Sigmoid colon (tissue), 7 donors: ENCODE measurements around the gene POC5. TPM values are rescaled to one million over a fixed set of nuclear protein-coding genes. Genes with fewer than 3 reads are reported as not detected.

Source experiments
- DNase-seq: peaks from one replicate; pipeline ENCODE4 v3.0.0-alpha.2; 2019
- H3K27ac ChIP-seq, 4 donors: fragments of 200-600 bp; sonication (generic); one replicate each; pipeline ENCODE4 v1.5.1; 2016 to 2019; ENCODE audit warnings: mild to moderate bottlenecking in 1 of 4
- H3K27me3 ChIP-seq, 3 donors: fragments of 200-600 bp; sonication (generic); one replicate each; pipeline ENCODE4 v1.5.1; 2019; ENCODE audit warnings: mild to moderate bottlenecking in 1 of 3
- H3K36me3 ChIP-seq, 4 donors: fragments of 200-600 bp; sonication (generic); one replicate each; pipeline ENCODE4 v1.5.1; 2016 to 2019
- H3K4me1 ChIP-seq, 4 donors: fragments of 200-600 bp; sonication (generic); one replicate each; pipeline ENCODE4 v1.5.1; 2017 to 2019
- H3K4me3 ChIP-seq, 4 donors: fragments of 200-600 bp; sonication (generic); one replicate each; pipeline ENCODE4 v1.5.1; 2017 to 2019; ENCODE audit warnings: mild to moderate bottlenecking in 2 of 4, moderate library complexity in 1 of 4
- H3K9me3 ChIP-seq, 4 donors: fragments of 200-600 bp in 3 of 4; sonication (generic) in 3 of 4; one replicate each; pipeline versions ENCODE4 v1.5.1 to v1.6.1; 2013 to 2019
- EP300 ChIP-seq, 4 donors: sonication (generic); formaldehyde crosslinking; IDR thresholded peaks; one replicate each; pipeline ENCODE4 v1.6.1; 2017; ENCODE audit warnings: antibody characterized with exemption in 4 of 4
- POLR2A ChIP-seq, 2 donors: fragments of 450-650 bp; IDR thresholded peaks; one replicate each; pipeline ENCODE4 v1.6.1; 2016; ENCODE audit warnings: antibody characterized with exemption in 2 of 2, mild to moderate bottlenecking in 2 of 2, moderate library complexity in 2 of 2
- POLR2AphosphoS5 ChIP-seq, 4 donors: sonication (generic); formaldehyde crosslinking; IDR thresholded peaks; one replicate each; pipeline ENCODE4 v1.6.1; 2017; ENCODE audit warnings: antibody characterized with exemption in 4 of 4
- WGBS, 2 donors: extraction: QIAGEN DNeasy Blood & Tissue Kit; methylation state at CpG; one replicate each; pipeline ENCODE4 v1.1.7; 2013; 5-methylcytosine and 5-hydroxymethylcytosine counted together
- intact Hi-C: fragments of 100-400 bp; cut with DNase I; formaldehyde crosslinking; loops from one replicate; pipeline ENCODE4 v1.15.1; 2023
- polyA plus RNA-seq, 3 donors: library from polyadenylated mRNA; stranded (reverse); fragments of 200-250 nt; gene quantifications; one replicate each; pipeline ENCODE4 v1.2.3, GENCODE V29; 2013
- total RNA-seq, 4 donors: library from RNA; depleted of rRNA; stranded (reverse); fragments of >200 nt; gene quantifications; one replicate each; pipeline ENCODE4 v1.1.0, GENCODE V29; 2016
- TF ChIP-seq, protein P1 (sequence below), 4 experiments: fragments of 450-650 bp in 3 of 4; fragments of 200-600 bp in 1 of 4; IDR thresholded peaks; one replicate each; pipeline ENCODE4 v1.5.1; 2016 to 2019; ENCODE audit warnings: antibody characterized with exemption in 4 of 4, mild to moderate bottlenecking in 3 of 4, moderate library complexity in 2 of 4
- donor health status: healthy with polysubstance abuse.
- donor health status: Bipolar disorder and iron deficiency.
- donor health status: healthy.

Gene POC5
- total and polyA plus RNA-seq, 7 donors = 4.4 to 16.6 (median 8.2) TPM

- no peak for DNase-seq
- H3K27ac ChIP-seq = no peak overlapping the region
- H3K4me3 ChIP-seq = no peak overlapping the region
- no peak for TF ChIP-seq POLR2A (IDR thresholded peaks at IDR 0.05)
- no peak for TF ChIP-seq EP300 (IDR thresholded peaks at IDR 0.05)
- TF ChIP-seq, protein P1, sequence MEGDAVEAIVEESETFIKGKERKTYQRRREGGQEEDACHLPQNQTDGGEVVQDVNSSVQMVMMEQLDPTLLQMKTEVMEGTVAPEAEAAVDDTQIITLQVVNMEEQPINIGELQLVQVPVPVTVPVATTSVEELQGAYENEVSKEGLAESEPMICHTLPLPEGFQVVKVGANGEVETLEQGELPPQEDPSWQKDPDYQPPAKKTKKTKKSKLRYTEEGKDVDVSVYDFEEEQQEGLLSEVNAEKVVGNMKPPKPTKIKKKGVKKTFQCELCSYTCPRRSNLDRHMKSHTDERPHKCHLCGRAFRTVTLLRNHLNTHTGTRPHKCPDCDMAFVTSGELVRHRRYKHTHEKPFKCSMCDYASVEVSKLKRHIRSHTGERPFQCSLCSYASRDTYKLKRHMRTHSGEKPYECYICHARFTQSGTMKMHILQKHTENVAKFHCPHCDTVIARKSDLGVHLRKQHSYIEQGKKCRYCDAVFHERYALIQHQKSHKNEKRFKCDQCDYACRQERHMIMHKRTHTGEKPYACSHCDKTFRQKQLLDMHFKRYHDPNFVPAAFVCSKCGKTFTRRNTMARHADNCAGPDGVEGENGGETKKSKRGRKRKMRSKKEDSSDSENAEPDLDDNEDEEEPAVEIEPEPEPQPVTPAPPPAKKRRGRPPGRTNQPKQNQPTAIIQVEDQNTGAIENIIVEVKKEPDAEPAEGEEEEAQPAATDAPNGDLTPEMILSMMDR (IDR thresholded peaks at IDR 0.05) = no peak
- TF ChIP-seq POLR2AphosphoS5 (IDR thresholded peaks at IDR 0.05) = no peak
- H3K9me3 ChIP-seq = no peaks in the 10 kb centered on the region
- H3K4me1 ChIP-seq = peaks cover 0 to 9% (median 2%) of the 10 kb centered on the region in 4 donors
- H3K36me3 ChIP-seq = no peaks in the 10 kb centered on the region
- WGBS, 2 donors = 86 to 89% methylated on average over 16 of the region's 16 CpGs
- intact Hi-C loops = no loop called here
- no peaks in the 10 kb centered on the region for H3K27me3 ChIP-seq
Observed at GRCh38 chr5:75660678-75661465, 56.4 kb downstream of the POC5 start.

- Histone ChIP-seq H3K4me3 (no peak overlapping the region), H3K9me3 (no peaks in the 10 kb centered on the region), H3K36me3 (no peaks in the 10 kb centered on the region), H3K27ac (no peak overlapping the region), H3K27me3 (no peaks in the 10 kb centered on the region), H3K4me1 (peaks cover 0 to 9% (median 2%) of the 10 kb centered on the region in 4 donors)
- 91 to 92% methylated on average over 3 of the region's 3 CpGs for WGBS, 2 donors
- DNase-seq = no peak
- TF ChIP-seq POLR2A (IDR thresholded peaks at IDR 0.05) (no peak), EP300 (IDR thresholded peaks at IDR 0.05) (no peak), POLR2AphosphoS5 (IDR thresholded peaks at IDR 0.05) (no peak)
- TF ChIP-seq, protein P1 (IDR thresholded peaks at IDR 0.05) = no peak
- intact Hi-C loops = loop anchor here (5.0 kb wide), 1 partner anchor 48 kb away; the partner anchor contains the start of gene ANKDD1B
Observed at GRCh38 chr5:75659791-75660450, 57.3 kb downstream of the POC5 start.

DNA sequence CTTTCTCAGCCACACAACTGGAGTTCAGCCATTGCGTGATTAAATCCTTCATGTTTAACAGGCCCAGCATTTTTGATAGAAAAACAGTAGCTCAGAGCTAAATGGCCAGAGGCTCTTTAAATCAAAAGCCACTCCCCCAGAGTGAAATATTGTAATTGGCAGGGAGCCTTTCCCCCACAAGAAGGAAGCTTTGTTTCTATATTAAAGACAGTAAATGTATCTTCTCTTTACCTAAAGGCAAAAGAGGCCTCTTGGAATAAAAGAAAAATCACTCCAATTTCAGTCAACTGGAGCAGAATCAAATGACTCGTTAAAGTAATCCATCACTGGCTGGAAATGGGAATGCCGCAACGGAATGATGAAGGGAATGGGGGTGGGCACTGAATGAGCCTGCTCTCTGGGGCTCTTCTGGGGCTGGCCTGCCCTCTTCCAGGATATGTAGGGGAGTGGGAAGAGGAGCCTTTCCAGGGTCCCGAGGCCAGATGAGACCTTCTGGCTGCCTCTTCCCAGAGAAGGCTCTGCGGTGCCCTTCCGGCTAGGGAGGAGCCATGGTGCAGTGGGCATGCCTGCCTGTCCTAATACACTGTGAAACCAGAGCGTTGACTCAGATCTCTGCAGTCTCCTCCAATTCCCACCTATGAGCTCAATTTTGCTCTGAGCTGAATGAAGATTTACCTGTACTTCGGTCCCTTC is 60.8 kb downstream of the POC5 start:
- H3K4me1 ChIP-seq = peaks cover 0 to 9% (median 2%) of the 10 kb centered on the region in 4 donors
- intact Hi-C loops = loop anchor here (5.0 kb wide), 1 partner anchor 44 kb away; the partner anchor contains the start of gene ANKDD1B
- TF ChIP-seq POLR2AphosphoS5 (IDR thresholded peaks at IDR 0.05) = no peak
- H3K27ac ChIP-seq = peak overlapping the region; percentile 64 to 76 (median 73)
- no peaks in the 10 kb centered on the region for H3K27me3 ChIP-seq
- H3K4me3 ChIP-seq = peak overlapping the region; percentile 34 to 57 (median 56)
- no peaks in the 10 kb centered on the region for H3K36me3 ChIP-seq
- no peak for DNase-seq
- 66 to 72% methylated on average over 9 of the region's 9 CpGs for WGBS, 2 donors
- no peaks in the 10 kb centered on the region for H3K9me3 ChIP-seq

DNA sequence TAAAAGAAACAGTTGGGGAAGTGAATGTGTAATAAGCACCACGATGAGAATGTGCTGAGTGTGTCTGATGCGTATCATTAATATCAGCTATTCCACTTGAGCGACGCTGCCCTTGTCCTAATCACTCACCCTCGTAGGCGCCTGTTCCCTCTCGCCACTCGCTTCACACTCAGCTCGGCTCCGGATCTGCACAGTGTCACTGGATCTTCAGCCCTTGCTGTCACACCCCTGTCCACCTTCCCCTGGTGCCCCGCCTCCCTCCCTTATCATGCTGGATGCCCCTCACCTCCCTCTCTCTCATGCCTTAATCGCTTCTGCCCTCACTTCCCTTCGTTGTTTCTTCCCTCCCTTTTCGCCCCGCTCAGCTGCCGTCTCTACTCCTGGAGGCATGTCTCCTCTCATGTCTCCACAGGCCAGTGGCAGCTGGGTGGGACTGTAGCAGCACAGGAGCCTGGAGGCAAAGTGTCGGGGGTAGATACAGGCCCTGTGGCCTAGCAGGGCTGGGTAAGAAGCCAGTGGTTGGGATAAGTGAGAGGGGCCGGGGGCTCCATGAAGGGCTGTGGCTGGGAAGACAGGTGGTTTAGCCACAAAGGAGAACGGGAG is 62.4 kb downstream of the POC5 start:
- 91 to 95% methylated on average over 19 of the region's 19 CpGs for WGBS, 2 donors
- no peaks in the 10 kb centered on the region for H3K27me3 ChIP-seq
- TF ChIP-seq POLR2AphosphoS5 (IDR thresholded peaks at IDR 0.05) = no peak
- no peak for TF ChIP-seq EP300 (IDR thresholded peaks at IDR 0.05)
- TF ChIP-seq POLR2A (IDR thresholded peaks at IDR 0.05) = no peak
- intact Hi-C loops = loop anchor here (5.0 kb wide), 1 partner anchor 42 kb away; the partner anchor contains the start of gene ANKDD1B
- no peak overlapping the region for H3K4me3 ChIP-seq
- H3K4me1 ChIP-seq = peaks cover 0 to 9% (median 2%) of the 10 kb centered on the region in 4 donors
- H3K9me3 ChIP-seq = no peaks in the 10 kb centered on the region
- H3K27ac ChIP-seq = no peak overlapping the region
- no peak for DNase-seq
- H3K36me3 ChIP-seq = no peaks in the 10 kb centered on the region

DNA sequence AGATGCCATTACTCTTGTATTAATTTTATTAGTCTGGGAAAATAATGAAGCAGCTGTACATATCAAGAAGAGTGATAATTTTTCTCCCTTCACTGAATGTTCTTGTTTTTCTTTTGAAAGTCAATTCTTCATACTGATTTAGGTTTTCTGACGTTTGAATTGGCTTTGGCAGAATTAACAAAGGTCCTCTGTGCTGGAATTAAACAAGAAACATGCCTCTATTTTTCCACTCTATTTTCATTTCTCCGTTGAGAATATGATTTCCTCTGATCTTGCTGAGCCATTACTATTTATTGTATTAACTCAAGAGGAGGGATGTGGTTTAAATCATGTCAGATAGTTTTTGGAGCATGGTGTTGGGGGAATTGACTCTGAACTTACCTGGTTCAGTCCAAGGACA is 63.7 kb downstream of the POC5 start:
- Histone ChIP-seq H3K4me3 (no peak overlapping the region), H3K36me3 (no peaks in the 10 kb centered on the region), H3K27ac (no peak overlapping the region), H3K4me1 (peaks cover 0 to 9% (median 2%) of the 10 kb centered on the region in 4 donors), H3K9me3 (no peaks in the 10 kb centered on the region), H3K27me3 (no peaks in the 10 kb centered on the region)
- TF ChIP-seq EP300 (IDR thresholded peaks at IDR 0.05) (no peak), POLR2A (IDR thresholded peaks at IDR 0.05) (no peak), POLR2AphosphoS5 (IDR thresholded peaks at IDR 0.05) (no peak)
- TF ChIP-seq, protein P1 (IDR thresholded peaks at IDR 0.05) = no peak
- intact Hi-C loops = no loop called here
- no peak for DNase-seq
- 73 to 79% methylated on average over 2 of the region's 2 CpGs for WGBS, 2 donors
